GM20431 (cell line): ENCODE data around the gene PNKP.

Source experiments
- in situ Hi-C: fragments of 300-500 bp; cut with MseI, MboI; formaldehyde crosslinking; loops from one replicate; pipeline ENCODE4 v1.15.0; 2020; ENCODE audit warnings: low sequenced_read_pairs; ENCODE audit not compliant: unreplicated experiment

PNKP gene

GRCh38 chr19:49877020-49877878 is 9.9 kb upstream of the PNKP start, which contains the start of the genes AKT1S1 and TBC1D17:
TSS of gene AKT1S1 (minus strand) at chr19:49877355. CDS start at chr19:49873295, 4,060 bp downstream.
TSS of gene TBC1D17 (plus strand) at chr19:49877702. CDS start at chr19:49877724, 22 bp downstream.
- in situ Hi-C loops, result no loop called here

- in situ Hi-C loops, result no loop called here
Observed at GRCh38 chr19:49876422-49877019, 9.1 kb upstream of the PNKP start.

GRCh38 chr19:49875857-49876421 is 8.6 kb upstream of the PNKP start:
- in situ Hi-C loops, result no loop called here

- in situ Hi-C loops, result no loop called here
Observed at GRCh38 chr19:49875177-49875576, 7.8 kb upstream of the PNKP start.

GRCh38 chr19:49874503-49875157 is 7.3 kb upstream of the PNKP start:
- in situ Hi-C loops, result no loop called here

GRCh38 chr19:49873834-49874233 is 6.5 kb upstream of the PNKP start:
- in situ Hi-C loops, result no loop called here

GRCh38 chr19:49873129-49873521 is 5.7 kb upstream of the PNKP start:
- in situ Hi-C loops, result no loop called here

GRCh38 chr19:49872245-49873128 is 5.1 kb upstream of the PNKP start:
- in situ Hi-C loops, result no loop called here

- in situ Hi-C loops, result no loop called here
Observed at GRCh38 chr19:49871349-49871985, 4.1 kb upstream of the PNKP start.

GRCh38 chr19:49870309-49870901 is 3.0 kb upstream of the PNKP start:
- in situ Hi-C loops, result no loop called here

- in situ Hi-C loops, result no loop called here
Observed at GRCh38 chr19:49869484-49870308, 2.3 kb upstream of the PNKP start.

- in situ Hi-C loops, result no loop called here
Observed at GRCh38 chr19:49869009-49869483, 1.7 kb upstream of the PNKP start.

GRCh38 chr19:49864890-49865289 is 2.5 kb downstream of the PNKP start:
- in situ Hi-C loops, result no loop called here

- in situ Hi-C loops, result no loop called here
Observed at GRCh38 chr19:49863935-49864320, 3.4 kb downstream of the PNKP start.

- in situ Hi-C loops, result no loop called here
Observed at GRCh38 chr19:49863254-49863934, 4.0 kb downstream of the PNKP start.

GRCh38 chr19:49862391-49863253 is 4.8 kb downstream of the PNKP start:
- in situ Hi-C loops, result no loop called here
